DMS114 treated with DMSO at 0.1 percent for 48 hours (cell line): ENCODE measurements around the gene CD302.
"Not testable (repeated sequence)": the region's sequence is repeated elsewhere in the genome, so short reads cannot be mapped to it uniquely, and the experiment has no call there.

Experiments
- DNase-seq: peaks from one replicate; lab custom pipeline; 2025; ENCODE audit not compliant: unreplicated experiment; lab: John Stamatoyannopoulos, UW

CD302 gene

GRCh38 chr2:159797543-159798375 is at the start of gene CD302:
TSS of gene CD302 (minus strand) at chr2:159798208. CDS start at chr2:159798198, 10 bp downstream.
- DNase-seq: peak; percentile 10

GRCh38 chr2:159846564-159846963 is 48.6 kb upstream of the CD302 start:
- DNase-seq: no peak

GRCh38 chr2:159840616-159841015 is 42.6 kb upstream of the CD302 start:
- no peak for DNase-seq

- no peak for DNase-seq
These were observed 34.9 kb upstream of the CD302 start for GRCh38 chr2:159832858-159833257.

- DNase-seq: no peak
These were observed 34.0 kb upstream of the CD302 start for GRCh38 chr2:159832026-159832425.

GRCh38 chr2:159829376-159829775 is 31.4 kb upstream of the CD302 start:
- no peak for DNase-seq

- DNase-seq: no peak
These were observed 30.7 kb upstream of the CD302 start for GRCh38 chr2:159828738-159829137.

DNA sequence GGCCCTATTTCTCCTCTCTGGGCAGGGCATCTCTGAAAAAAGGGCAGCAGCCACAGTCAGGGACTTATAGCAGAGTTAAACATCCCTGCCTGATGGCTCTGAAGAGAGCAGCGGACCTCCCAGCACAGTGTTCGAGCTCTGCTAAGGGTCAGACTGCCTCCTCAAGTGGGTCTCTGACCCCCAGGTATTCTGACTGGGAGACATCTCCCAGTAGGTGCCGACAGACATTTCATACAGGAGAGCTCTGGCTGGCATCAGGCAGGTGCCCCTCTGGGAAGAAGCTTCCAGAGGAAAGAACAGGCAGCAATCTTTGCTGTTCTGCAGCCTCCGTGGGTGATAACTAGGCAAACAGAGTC is 24.4 kb upstream of the CD302 start:
- DNase-seq: not testable (repeated sequence)

DNA sequence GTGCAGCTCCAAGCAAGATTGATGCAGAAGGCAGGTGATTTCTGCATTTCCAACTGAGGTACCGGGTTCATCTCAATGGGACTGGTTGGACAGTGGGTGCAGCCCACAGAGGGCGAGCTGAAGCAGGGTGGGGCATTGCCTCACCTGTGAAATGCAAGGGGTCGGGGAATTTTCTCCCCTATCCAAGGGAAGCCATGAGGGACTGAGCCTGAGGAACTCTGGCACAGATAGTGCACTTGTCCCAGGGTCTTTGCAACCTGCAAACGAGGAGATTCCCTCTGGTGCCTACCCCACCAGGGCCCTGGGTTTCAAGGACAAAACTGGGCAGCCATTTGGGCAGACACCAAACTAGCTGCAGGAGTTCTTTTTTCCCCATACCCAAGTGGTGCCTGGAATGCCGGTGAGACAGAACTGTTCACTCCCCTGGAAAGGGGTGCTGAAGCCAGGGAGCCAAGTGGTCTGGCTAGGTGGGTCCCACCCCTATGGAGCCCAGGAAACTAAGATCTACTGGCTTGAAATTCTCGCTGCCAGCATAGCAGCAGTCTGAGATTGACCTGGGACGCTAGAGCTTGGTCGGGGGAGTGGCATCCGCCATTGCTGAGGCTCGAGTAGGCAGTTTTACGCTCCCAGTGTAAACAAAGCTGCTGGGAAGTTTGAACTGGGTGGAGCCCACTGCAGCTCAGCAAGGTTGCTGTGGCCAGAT is 23.9 kb upstream of the CD302 start:
- DNase-seq: not testable (repeated sequence)

DNA sequence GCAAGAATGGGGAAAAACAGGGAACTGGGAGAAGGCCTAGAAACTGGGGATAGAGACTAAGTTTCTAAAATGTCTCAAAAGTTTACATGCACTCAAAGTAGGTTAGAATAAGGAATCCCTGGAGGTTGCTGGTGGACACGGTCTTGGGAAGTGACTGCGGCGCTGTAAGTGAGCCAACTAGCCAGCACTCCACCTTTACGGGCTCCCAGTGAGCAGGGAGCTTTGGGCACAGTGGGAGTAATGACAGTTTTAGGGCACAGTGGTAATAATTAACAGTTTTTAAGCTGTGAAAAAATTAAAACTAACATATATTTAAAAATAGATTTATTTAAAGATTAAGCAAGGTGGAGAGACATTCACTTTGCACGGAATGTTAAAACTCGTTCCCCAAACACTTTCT is 20.9 kb upstream of the CD302 start:
- no peak for DNase-seq

DNA sequence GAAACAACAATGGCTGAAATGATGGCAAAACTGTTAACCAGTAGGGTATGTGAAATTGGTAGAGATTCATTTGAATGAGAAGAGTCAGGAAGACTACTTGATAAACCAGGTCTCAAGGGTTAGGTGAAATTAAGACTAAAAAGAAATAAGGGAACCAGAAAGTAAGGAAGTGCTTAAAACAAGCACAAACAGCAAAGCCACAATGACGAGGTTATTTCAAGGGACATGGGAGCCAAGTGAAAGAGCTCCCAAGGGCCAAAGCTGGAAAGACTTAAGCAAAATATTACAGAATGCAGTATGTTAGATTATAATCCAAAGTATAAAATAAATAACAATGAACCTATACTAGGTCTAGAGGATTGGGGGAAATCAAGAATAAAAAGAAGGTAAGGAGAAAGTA is 19.3 kb upstream of the CD302 start:
- no peak for DNase-seq

GRCh38 chr2:159811232-159811631 is 13.2 kb upstream of the CD302 start:
- no peak for DNase-seq

DNA sequence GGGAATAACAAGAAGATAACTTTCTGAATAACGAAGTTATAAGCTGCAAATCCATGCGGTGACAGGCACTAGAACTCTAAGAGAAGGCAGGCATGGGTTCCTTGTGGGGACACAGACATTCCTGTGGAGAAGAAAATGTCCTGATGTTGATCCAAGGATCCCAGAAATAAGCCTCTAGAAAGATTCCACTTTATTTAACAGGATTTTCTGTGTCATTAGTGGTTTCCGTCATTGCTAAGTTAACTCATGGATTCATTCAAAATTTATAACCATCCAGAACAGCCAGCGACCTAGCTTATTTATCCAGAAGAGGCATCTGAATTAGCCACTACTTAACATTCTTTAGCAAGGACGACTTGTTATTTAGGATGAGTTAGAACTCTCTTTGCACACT is 10.0 kb upstream of the CD302 start:
- no peak for DNase-seq

GRCh38 chr2:159807183-159808031 is 9.4 kb upstream of the CD302 start:
- peak; percentile 32 for DNase-seq

DNA sequence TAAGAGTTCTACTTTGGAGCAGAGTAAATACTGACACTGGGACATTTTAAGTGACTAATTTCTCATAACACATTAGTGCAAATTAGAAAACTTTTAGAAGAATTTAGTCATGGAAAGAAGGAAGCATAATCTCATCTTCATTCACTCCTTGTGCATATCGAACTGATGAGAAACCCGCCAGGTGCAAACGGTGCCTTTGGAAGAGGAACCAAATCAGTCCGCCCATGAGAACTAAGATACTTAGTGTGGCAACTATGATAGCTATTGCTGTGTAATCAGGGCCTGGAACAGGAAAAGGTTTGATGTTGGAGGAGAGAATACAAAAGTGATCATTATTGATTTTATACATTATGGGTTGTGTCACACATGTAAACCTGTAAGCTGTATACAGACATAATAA is 6.9 kb upstream of the CD302 start:
- DNase-seq: no peak

- no peak for DNase-seq
These were observed 5.4 kb upstream of the CD302 start for GRCh38 chr2:159803235-159803962.

- DNase-seq: no peak
These were observed 4.7 kb upstream of the CD302 start for GRCh38 chr2:159802673-159803072.

GRCh38 chr2:159799833-159800232 is 1.8 kb upstream of the CD302 start:
- DNase-seq: no peak

DNA sequence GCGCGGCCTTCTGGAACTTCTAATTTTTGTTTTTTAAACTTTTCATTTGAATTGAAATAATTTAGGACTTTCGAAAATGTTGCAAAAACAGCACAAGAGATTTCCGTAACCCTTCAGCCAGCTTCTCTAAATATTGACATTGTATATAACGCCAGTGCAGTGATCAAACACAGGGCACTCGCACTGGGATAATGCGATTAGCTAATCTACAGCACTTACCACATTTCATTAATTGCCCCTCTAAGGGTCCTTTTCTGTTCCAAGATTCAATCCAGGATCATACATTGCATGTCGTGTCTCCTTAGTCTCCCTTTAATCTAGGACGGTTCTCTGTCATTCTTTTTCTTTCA is 343 bp upstream of the CD302 start:
- no peak for DNase-seq

GRCh38 chr2:159797225-159797542 is 824 bp downstream of the CD302 start:
- DNase-seq: no peak
